ENCODE results near the gene SYDE2.

- TF ChIP-seq CTCF (IDR thresholded peaks at IDR 0.05), result no peak
- TF ChIP-seq POLR2A (IDR thresholded peaks at IDR 0.05), result no peak
- TF ChIP-seq POLR2AphosphoS5 (IDR thresholded peaks at IDR 0.05), result no peak
- TF ChIP-seq EP300 (IDR thresholded peaks at IDR 0.05), result no peak
These were observed 26.3 kb downstream of the SYDE2 start for GRCh38 chr1:85174503-85174902.
